K562 (cell line): ENCODE data around the gene LIX1L. TPM values are rescaled to one million over a fixed set of nuclear protein-coding genes. Genes with fewer than 3 reads are reported as not detected.
A peak's percentile ranks its signal among the peaks of the same experiment; 100 is the strongest.

Experiments
- BRD4 ChIP-seq: fragments of 200-600 bp; sonication (generic); IDR thresholded peaks from 2 replicates; pipeline ENCODE4 v1.6.1; 2017; ENCODE audit warnings: inconsistent platforms
- CBFA2T3 ChIP-seq: fragments of 450-650 bp; IDR thresholded peaks from 2 replicates; pipeline ENCODE4 v1.6.1; 2017
- CREM ChIP-seq: IDR thresholded peaks from 2 replicates; pipeline ENCODE4 v1.6.1; 2014; ENCODE audit warnings: antibody characterized with exemption, low read depth
- E2F6 ChIP-seq, 2 experiments: IDR thresholded peaks; 2 replicates each; pipeline ENCODE4 v1.6.1; 2011; ENCODE audit warnings: borderline replicate concordance in 1 of 2, control low read depth in 1 of 2, low read depth in 1 of 2, low read length in 1 of 2, mild to moderate bottlenecking in 1 of 2, mixed read lengths in 1 of 2, moderate library complexity in 1 of 2; ENCODE audit not compliant: insufficient read depth in 1 of 2, insufficient read length in 1 of 2, poor library complexity in 1 of 2, severe bottlenecking in 1 of 2; ENCODE audit errors: extremely low read depth in 1 of 2
- ELK3 ChIP-seq: fragments of 450-650 bp; formaldehyde crosslinking; IDR thresholded peaks from 2 replicates; pipeline ENCODE4 v1.4.0; 2020; ENCODE audit warnings: mild to moderate bottlenecking
- FOSL1 ChIP-seq: fragments of 200-800 bp; sonication (Bioruptor generic); conservative IDR thresholded peaks from 2 replicates; pipeline ENCODE4 v1.6.1; 2016; ENCODE audit warnings: missing genetic modification characterization, missing compliant biosample characterization
- FOXK1 ChIP-seq: sonication (generic); formaldehyde crosslinking; IDR thresholded peaks from 2 replicates; pipeline ENCODE4 v1.8.0; 2022; ENCODE audit warnings: missing genetic modification reagents, mild to moderate bottlenecking, borderline replicate concordance
- FOXP4 ChIP-seq: sonication (generic); formaldehyde crosslinking; IDR thresholded peaks from 2 replicates; pipeline ENCODE4 v1.8.0; 2022; ENCODE audit warnings: mild to moderate bottlenecking, missing genetic modification reagents, borderline replicate concordance
- HMG20B ChIP-seq: fragments of 250-450 bp; sonication (Bioruptor Pico); IDR thresholded peaks from 2 replicates; pipeline ENCODE4 v1.5.0; 2021; ENCODE audit warnings: mild to moderate bottlenecking
- HMGN3 ChIP-seq: IDR thresholded peaks from 2 replicates; pipeline ENCODE4 v1.6.1; 2011; ENCODE audit warnings: borderline replicate concordance, low read depth, mild to moderate bottlenecking, mixed read lengths, low read length; ENCODE audit not compliant: insufficient read length; ENCODE audit errors: extremely low read depth
- LCOR ChIP-seq: sonication (generic); formaldehyde crosslinking; IDR thresholded peaks from 2 replicates; pipeline ENCODE4 v1.8.0; 2022; ENCODE audit warnings: mild to moderate bottlenecking, missing genetic modification reagents
- MEF2D ChIP-seq: conservative IDR thresholded peaks from 2 replicates; pipeline ENCODE4 v1.6.1; 2016; ENCODE audit warnings: low read depth, missing genetic modification characterization, missing compliant biosample characterization
- NFIC ChIP-seq: fragments of 450-650 bp; IDR thresholded peaks from 2 replicates; pipeline ENCODE4 v1.6.1; 2017; ENCODE audit warnings: mild to moderate bottlenecking, inconsistent platforms
- NFXL1 ChIP-seq: fragments of 450-650 bp; formaldehyde crosslinking; IDR thresholded peaks from 2 replicates; pipeline ENCODE4 v1.4.0; 2021; ENCODE audit warnings: mild to moderate bottlenecking
- POLR2AphosphoS5 ChIP-seq: IDR thresholded peaks from 2 replicates; pipeline ENCODE4 v1.6.1; 2011; ENCODE audit warnings: mild to moderate bottlenecking, low read depth, low read length, moderate library complexity; ENCODE audit not compliant: control insufficient read depth, insufficient read depth
- POLR2G ChIP-seq: fragments of 200-400 bp; formaldehyde crosslinking; IDR thresholded peaks from 2 replicates; pipeline ENCODE4 v1.6.1; 2017; ENCODE audit warnings: low read depth, mild to moderate bottlenecking, antibody characterized with exemption, low read length, moderate library complexity
- RCOR1 ChIP-seq, 2 experiments: IDR thresholded peaks; 2 replicates each; pipeline ENCODE4 v1.6.1; 2012; ENCODE audit warnings: low read depth in 2 of 2, low read length in 2 of 2, borderline replicate concordance in 1 of 2, improper control_type of control experiment in 1 of 2
- SMARCC2 ChIP-seq: fragments of 450-650 bp; IDR thresholded peaks from 2 replicates; pipeline ENCODE4 v1.6.1; 2017; ENCODE audit warnings: antibody characterized with exemption, moderate library complexity, mild to moderate bottlenecking, low read depth
- SMARCE1 ChIP-seq: fragments of 450-650 bp; IDR thresholded peaks from 2 replicates; pipeline ENCODE4 v1.7.1; 2016; ENCODE audit warnings: mild to moderate bottlenecking
- XRCC3 ChIP-seq: fragments of 450-650 bp; IDR thresholded peaks from 2 replicates; pipeline ENCODE4 v1.6.1; 2017; ENCODE audit warnings: mild to moderate bottlenecking, moderate library complexity
- ZBTB34 ChIP-seq: fragments of 250-450 bp; sonication (Bioruptor Pico); IDR thresholded peaks from 2 replicates; pipeline ENCODE4 v1.8.0; 2021; ENCODE audit warnings: mild to moderate bottlenecking, moderate library complexity
- polyA plus RNA-seq, 8 experiments: library from polyadenylated mRNA; depleted of rRNA in 4 of 8; stranded (reverse) in 5 of 8; unstranded in 3 of 8; fragments of >200 nt; fragmentation: Nextera tagmentation in 2 of 8; fragmentation: Illumina TruSeq in 1 of 8; extraction: Ambion mirVana in 2 of 8; extraction: Trizol in 1 of 8; gene quantifications; 2 replicates each; pipeline versions ENCODE4 v1.2.1 to v1.2.3, GENCODE V29; 2011 to 2014; ENCODE audit warnings: inconsistent platforms in 1 of 8, missing spikeins in 1 of 8
- total RNA-seq, 7 experiments: library from RNA; depleted of rRNA in 6 of 7; stranded (reverse); fragments of >200 nt in 6 of 7; fragmentation: Illumina TruSeq in 2 of 7; extraction: Trizol in 2 of 7; gene quantifications; 2 replicates each; pipeline versions ENCODE4 v1.2.1 to v1.2.3, GENCODE V29; 2011 to 2021; ENCODE audit warnings: low replicate concordance in 1 of 7

LIX1L gene
- total and polyA plus RNA-seq, 9 of the 15 experiments (the other 6 are each of a cell fraction or from before 2014, with no cell fraction given), result 4.6 to 26.5 (median 12.5) TPM

- TF ChIP-seq POLR2G (no peak), ZBTB34 (CRISPR knock-in tag) (no peak), MEF2D (tag) (no peak), SMARCC2 (no peak), HMG20B (CRISPR knock-in tag) (no peak), HMGN3 (no peak), E2F6 (IDR thresholded peaks at IDR 0.05; ENCODE audit: borderline replicate concordance in 1 of 2, extremely low read depth in 1 of 2, insufficient read depth in 1 of 2, insufficient read length in 1 of 2, low read depth in 1 of 2, low read length in 1 of 2, poor library complexity in 1 of 2, severe bottlenecking in 1 of 2) (no peak), FOXP4 (CRISPR knock-in tag) (no peak), CBFA2T3 (peak; percentile 54), BRD4 (no peak), CREM (peak; percentile 41; the same call in 1 of the 2 replicates), SMARCE1 (peak; percentile 10; the same call in 1 of the 2 replicates), POLR2AphosphoS5 (no peak), NFXL1 (CRISPR knock-in tag) (no peak), FOXK1 (CRISPR knock-in tag) (no peak), RCOR1 (IDR thresholded peaks at IDR 0.05; ENCODE audit: borderline replicate concordance in 1 of 2, low read depth in 2 of 2, low read length in 2 of 2) (peak in 1 of 2 experiments; percentile 19; a peak in 1 of 4 replicates), FOSL1 (peak; percentile 38; the same call in 1 of the 2 replicates), NFIC (peak; percentile 89), LCOR (CRISPR knock-in tag) (no peak), XRCC3 (no peak), ELK3 (no peak)
Measured at GRCh38 chr1:145892486-145893087, 65.2 kb downstream of the LIX1L start (continued).
